Peyer's patch (tissue), 4 donors: ENCODE results near the gene CUZD1.

Source experiments
- CTCF ChIP-seq, 6 experiments: fragments of 450-650 bp in 4 of 6; fragments of 200-600 bp in 2 of 6; sonication (generic) in 1 of 6; IDR thresholded peaks; one replicate each; pipeline ENCODE4 v1.5.1; 2017 to 2019; ENCODE audit warnings: antibody characterized with exemption in 6 of 6, mild to moderate bottlenecking in 3 of 6, moderate library complexity in 1 of 6
- POLR2A ChIP-seq, 2 donors: fragments of 450-650 bp; IDR thresholded peaks; one replicate each; pipeline ENCODE4 v1.5.1; 2017; ENCODE audit warnings: antibody characterized with exemption in 2 of 2, mild to moderate bottlenecking in 2 of 2, moderate library complexity in 2 of 2

- TF ChIP-seq CTCF (IDR thresholded peaks at IDR 0.05) (no peak), POLR2A (IDR thresholded peaks at IDR 0.05) (no peak)
Measured at GRCh38 chr10:122855745-122856144, 10.1 kb upstream of the CUZD1 start.
